GM12878 (cell line): Measurements from ENCODE around the gene THAP11. TPM values are rescaled to one million over a fixed set of nuclear protein-coding genes. Genes with fewer than 3 reads are reported as not detected.

Experiments
- ASH2L ChIP-seq: fragments of 300-600, 200-600 bp; sonication (generic); IDR thresholded peaks from 2 replicates; pipeline ENCODE4 v1.6.1; 2017; ENCODE audit warnings: low read depth, mild to moderate bottlenecking, borderline replicate concordance
- BCL3 ChIP-seq: IDR thresholded peaks from 2 replicates; pipeline ENCODE4 v1.6.1; 2011; ENCODE audit warnings: borderline replicate concordance, low read depth, mild to moderate bottlenecking, moderate library complexity, low read length; ENCODE audit not compliant: insufficient read depth, poor library complexity, severe bottlenecking
- BHLHE40 ChIP-seq, 2 experiments: fragments of 450-650 bp in 1 of 2; IDR thresholded peaks; 2 replicates each; pipeline ENCODE4 v1.6.1; 2011 to 2017; ENCODE audit warnings: low read depth in 2 of 2, borderline replicate concordance in 1 of 2, improper control_type of control experiment in 1 of 2, low read length in 1 of 2, mild to moderate bottlenecking in 1 of 2
- CEBPB ChIP-seq, 2 experiments: fragments of 150-350 bp in 1 of 2; IDR thresholded peaks; 2 replicates each; pipeline ENCODE4 v1.6.1; 2012 to 2014; ENCODE audit warnings: low read depth in 2 of 2, low read length in 2 of 2, borderline replicate concordance in 1 of 2, inconsistent platforms in 1 of 2
- CREM ChIP-seq: IDR thresholded peaks from 2 replicates; pipeline ENCODE4 v1.6.1; 2014; ENCODE audit warnings: antibody characterized with exemption, low read depth
- CUX1 ChIP-seq: IDR thresholded peaks from 2 replicates; pipeline ENCODE4 v1.6.1; 2012; ENCODE audit warnings: improper control_type of control experiment, low read depth, low read length; ENCODE audit not compliant: insufficient replicate concordance
- IRF4 ChIP-seq: IDR thresholded peaks from 2 replicates; pipeline ENCODE4 v1.6.1; 2011; ENCODE audit warnings: low read depth, low read length
- NR2F1 ChIP-seq: fragments of 450-650 bp; conservative IDR thresholded peaks from 2 replicates; pipeline ENCODE4 v1.6.1; 2017; ENCODE audit warnings: mild to moderate bottlenecking
- SMARCA5 ChIP-seq: fragments of 450-650 bp; IDR thresholded peaks from 2 replicates; pipeline ENCODE4 v1.6.1; 2017; ENCODE audit warnings: mild to moderate bottlenecking
- SREBF2 ChIP-seq: IDR thresholded peaks from 2 replicates; pipeline ENCODE4 v1.6.1; 2012; ENCODE audit warnings: mild to moderate bottlenecking, low read length
- YBX1 ChIP-seq: fragments of 450-650 bp; IDR thresholded peaks from 2 replicates; pipeline ENCODE4 v1.6.1; 2016; ENCODE audit warnings: antibody characterized with exemption
- ZNF384 ChIP-seq: IDR thresholded peaks from 2 replicates; pipeline ENCODE4 v1.6.1; 2012; ENCODE audit warnings: low read depth, mild to moderate bottlenecking, low read length, improper control_type of control experiment, borderline replicate concordance
- polyA plus RNA-seq, 11 experiments: library from polyadenylated mRNA; depleted of rRNA in 4 of 11; unstranded in 6 of 11; stranded (reverse) in 5 of 11; fragments of >200 nt; fragmentation: Nextera tagmentation in 4 of 11; fragmentation: Illumina TruSeq in 1 of 11; extraction: Ambion mirVana in 4 of 11; extraction: Trizol in 1 of 11; gene quantifications; 1 replicate in 1 of 11; 2 replicates in 10 of 11; pipeline versions ENCODE4 v1.2.1 to v1.2.3, GENCODE V29; 2011 to 2016; ENCODE audit warnings: inconsistent platforms in 2 of 11, missing spikeins in 2 of 11, low read depth in 1 of 11
- total RNA-seq, 4 experiments: library from RNA; depleted of rRNA in 3 of 4; stranded (reverse); fragments of >200 nt in 3 of 4; fragmentation: Illumina TruSeq in 1 of 4; extraction: Trizol in 1 of 4; gene quantifications; 2 replicates each; pipeline versions ENCODE4 v1.2.1 to v1.2.3, GENCODE V29; 2013 to 2021

Gene THAP11
- total and polyA plus RNA-seq, 10 of the 15 experiments (the other 5 are each of a cell fraction or from before 2014, with no cell fraction given): 2.5 to 36.7 (median 21.4) TPM

GRCh38 chr16:67822511-67822910 lies 19.6 kb upstream of the THAP11 start (continued):
- TF ChIP-seq CREM (no peak), SMARCA5 (no peak), YBX1 (no peak), CUX1 (no peak), SREBF2 (no peak), ZNF384 (no peak), BHLHE40 (IDR thresholded peaks at IDR 0.05; ENCODE audit: borderline replicate concordance in 1 of 2, low read depth in 2 of 2, low read length in 1 of 2) (no peak), ASH2L (no peak), CEBPB (IDR thresholded peaks at IDR 0.05; ENCODE audit: borderline replicate concordance in 1 of 2, low read depth in 2 of 2, low read length in 2 of 2) (no peak), IRF4 (no peak), NR2F1 (no peak), BCL3 (no peak)
